Left ventricle myocardium superior (tissue), 1 donor: ENCODE results near the gene LY86. TPM values are rescaled to one million over a fixed set of nuclear protein-coding genes. Genes with fewer than 3 reads are reported as not detected.
"Not testable (repeated sequence)": the region's sequence is repeated elsewhere in the genome, so short reads cannot be mapped to it uniquely, and the experiment has no call there.

Source experiments
- ATAC-seq: fragments of 200-7000 bp; cut with Tn5 transposase; one replicate; pipeline ENCODE4 v1.9.1; 2020; ENCODE audit warnings: mild to moderate bottlenecking, moderate library complexity
- DNase-seq: peaks from one replicate; pipeline ENCODE4 v3.0.0-alpha.2; 2020
- intact Hi-C: fragments of 100-400 bp; cut with micrococcal nuclease; formaldehyde crosslinking; loops from one replicate; pipeline ENCODE4 v1.11.0; 2022
- total RNA-seq: library from RNA; stranded (reverse); fragmentation: NEBNext Ultra II Directional; extraction: Animal tissue kit (Norgen Biotek cat#: 25700); gene quantifications from one replicate; pipeline ENCODE4 v1.2.1, GENCODE V29; 2021
- donor health status: DM: no; HTN: yes; CAD: no; lungs with severe emphysema.

The LY86 gene
- total RNA-seq, 1 donor from 2014 or later: 1.1 TPM

GRCh38 chr6:6592826-6593475 is 4.4 kb downstream of the LY86 start:
- intact Hi-C loops: no loop called here
- no peak for ATAC-seq
- DNase-seq: no peak

- no peak for ATAC-seq
- DNase-seq: no peak
- intact Hi-C loops: no loop called here
These were observed 5.4 kb downstream of the LY86 start for GRCh38 chr6:6593867-6594468.

GRCh38 chr6:6595025-6595424 is 6.5 kb downstream of the LY86 start:
- intact Hi-C loops: no loop called here
- DNase-seq (no peak), ATAC-seq (no peak)

- intact Hi-C loops: no loop called here
- ATAC-seq: no peak
- no peak for DNase-seq
These were observed 7.4 kb downstream of the LY86 start for GRCh38 chr6:6595952-6596351.

GRCh38 chr6:6596529-6597328 is 8.2 kb downstream of the LY86 start:
- ATAC-seq (no peak), DNase-seq (no peak)
- intact Hi-C loops: no loop called here

- no peak for ATAC-seq
These were observed 9.2 kb downstream of the LY86 start for GRCh38 chr6:6597682-6598081.

GRCh38 chr6:6599468-6599873 is 11.0 kb downstream of the LY86 start:
- peak; percentile 93 for ATAC-seq
- DNase-seq: peak; percentile 38
- intact Hi-C loops: no loop called here

More at GRCh38 chr6:6597682-6598081, 9.2 kb downstream of the LY86 start:
- intact Hi-C loops: no loop called here
- no peak for DNase-seq

GRCh38 chr6:6600875-6601274 is 12.4 kb downstream of the LY86 start:
- no peak for DNase-seq

GRCh38 chr6:6602262-6602661 is 13.7 kb downstream of the LY86 start:
- no peak for ATAC-seq

More at GRCh38 chr6:6600875-6601274, 12.4 kb downstream of the LY86 start:
- no peak for ATAC-seq
- intact Hi-C loops: no loop called here

GRCh38 chr6:6603317-6603716 is 14.8 kb downstream of the LY86 start:
- intact Hi-C loops: no loop called here
- no peak for ATAC-seq
- no peak for DNase-seq

More at GRCh38 chr6:6602262-6602661, 13.7 kb downstream of the LY86 start:
- intact Hi-C loops: no loop called here
- DNase-seq: no peak

GRCh38 chr6:6604015-6604414 is 15.5 kb downstream of the LY86 start:
- no peak for ATAC-seq
- intact Hi-C loops: no loop called here
- no peak for DNase-seq

- ATAC-seq (no peak), DNase-seq (no peak)
- intact Hi-C loops: no loop called here
These were observed 16.0 kb downstream of the LY86 start for GRCh38 chr6:6604566-6604965.

- no peak for DNase-seq
- ATAC-seq: no peak
- intact Hi-C loops: no loop called here
These were observed 17.4 kb downstream of the LY86 start for GRCh38 chr6:6605873-6606272.

GRCh38 chr6:6606391-6607030 is 18.0 kb downstream of the LY86 start:
- ATAC-seq, intact Hi-C loops, DNase-seq: not testable (repeated sequence)

GRCh38 chr6:6609450-6609849 is 20.9 kb downstream of the LY86 start:
- intact Hi-C loops: no loop called here
- DNase-seq (no peak), ATAC-seq (no peak)

- DNase-seq (no peak), ATAC-seq (no peak)
- intact Hi-C loops: no loop called here
These were observed 21.6 kb downstream of the LY86 start for GRCh38 chr6:6610031-6610591.

GRCh38 chr6:6611486-6611885 is 23.0 kb downstream of the LY86 start:
- intact Hi-C loops: no loop called here
- no peak for ATAC-seq
- no peak for DNase-seq

GRCh38 chr6:6612308-6612707 is 23.8 kb downstream of the LY86 start:
- intact Hi-C loops: no loop called here
- DNase-seq: no peak
- no peak for ATAC-seq

- DNase-seq, intact Hi-C loops, ATAC-seq: not testable (repeated sequence)
These were observed 24.7 kb downstream of the LY86 start for GRCh38 chr6:6613103-6613718.
